Measurements from ENCODE around the gene TFDP1. TPM values are rescaled to one million over a fixed set of nuclear protein-coding genes. Genes with fewer than 3 reads are reported as not detected.
A peak's percentile ranks its signal among the peaks of the same experiment; 100 is the strongest.

The TFDP1 gene
- total and polyA plus RNA-seq, 8 donors = 10.3 to 24.7 (median 17.9) TPM

DNA sequence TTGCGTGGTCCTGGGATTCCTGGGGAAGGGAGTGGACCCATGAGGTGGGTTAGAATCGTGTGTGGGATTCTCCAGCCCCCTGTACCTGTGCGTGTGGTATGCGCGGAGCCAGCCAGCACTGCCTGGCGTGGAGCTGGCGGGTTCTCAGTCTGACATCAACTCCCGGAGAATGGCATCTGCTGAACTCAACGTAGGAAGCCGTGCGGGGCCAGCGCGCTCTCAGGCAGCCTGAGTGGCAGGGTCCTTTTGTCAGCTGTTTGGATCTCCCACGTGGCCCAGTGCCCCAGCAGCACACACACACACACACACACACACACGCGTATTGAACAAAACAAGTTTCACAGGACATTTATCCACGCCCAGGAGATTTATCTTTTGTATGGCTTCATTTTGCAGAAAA lies 45.3 kb downstream of the TFDP1 start:
- Histone ChIP-seq H3K4me1 (no peaks in the 10 kb centered on the region), H3K27ac (no peak overlapping the region), H3K36me3 (peaks cover 0 to 4% (median 3%) of the 10 kb centered on the region in 3 donors), H3K27me3 (no peaks in the 10 kb centered on the region), H3K4me3 (no peak overlapping the region), H3K9me3 (no peaks in the 10 kb centered on the region)
- no peak for ATAC-seq
- intact Hi-C loops (cut with DNase I) = no loop called here
- WGBS, 2 donors = 91 to 92% methylated on average over 17 of the region's 17 CpGs
- TF ChIP-seq, protein P1, sequence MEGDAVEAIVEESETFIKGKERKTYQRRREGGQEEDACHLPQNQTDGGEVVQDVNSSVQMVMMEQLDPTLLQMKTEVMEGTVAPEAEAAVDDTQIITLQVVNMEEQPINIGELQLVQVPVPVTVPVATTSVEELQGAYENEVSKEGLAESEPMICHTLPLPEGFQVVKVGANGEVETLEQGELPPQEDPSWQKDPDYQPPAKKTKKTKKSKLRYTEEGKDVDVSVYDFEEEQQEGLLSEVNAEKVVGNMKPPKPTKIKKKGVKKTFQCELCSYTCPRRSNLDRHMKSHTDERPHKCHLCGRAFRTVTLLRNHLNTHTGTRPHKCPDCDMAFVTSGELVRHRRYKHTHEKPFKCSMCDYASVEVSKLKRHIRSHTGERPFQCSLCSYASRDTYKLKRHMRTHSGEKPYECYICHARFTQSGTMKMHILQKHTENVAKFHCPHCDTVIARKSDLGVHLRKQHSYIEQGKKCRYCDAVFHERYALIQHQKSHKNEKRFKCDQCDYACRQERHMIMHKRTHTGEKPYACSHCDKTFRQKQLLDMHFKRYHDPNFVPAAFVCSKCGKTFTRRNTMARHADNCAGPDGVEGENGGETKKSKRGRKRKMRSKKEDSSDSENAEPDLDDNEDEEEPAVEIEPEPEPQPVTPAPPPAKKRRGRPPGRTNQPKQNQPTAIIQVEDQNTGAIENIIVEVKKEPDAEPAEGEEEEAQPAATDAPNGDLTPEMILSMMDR (IDR thresholded peaks at IDR 0.05) = no peak
- no peak for FAIRE-seq
- peak in 3 of 6 donors; percentile 5 to 25 (median 25) for DNase-seq

DNA sequence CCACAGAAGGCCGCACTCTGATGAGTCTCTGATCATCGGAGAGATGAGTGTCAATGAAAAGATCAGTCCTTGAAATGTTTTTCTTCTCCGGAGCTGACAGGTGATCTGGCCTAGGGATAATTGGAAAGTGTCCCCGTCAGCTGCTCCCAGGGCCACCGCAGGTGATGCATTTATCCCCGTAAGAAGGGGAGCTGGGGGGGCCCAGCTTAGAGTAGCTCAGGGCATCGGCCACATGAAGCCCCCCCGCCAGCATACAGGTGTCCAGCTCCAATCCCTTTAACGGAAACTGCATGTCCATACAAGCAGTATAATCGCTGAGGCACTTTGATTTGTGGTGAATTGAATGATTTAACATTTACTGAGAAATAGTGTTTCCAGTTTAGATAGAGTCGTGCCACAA lies 45.7 kb downstream of the TFDP1 start:
- DNase-seq (peak in 2 of 6 donors; percentile 16), FAIRE-seq (no peak), ATAC-seq (no peak)
- no peaks in the 10 kb centered on the region for H3K9me3 ChIP-seq
- H3K36me3 ChIP-seq = peaks cover 0 to 4% (median 3%) of the 10 kb centered on the region in 3 donors
- TF ChIP-seq, protein P1 (IDR thresholded peaks at IDR 0.05) = no peak
- WGBS, 2 donors = 88 to 90% methylated on average over 11 of the region's 11 CpGs
- H3K4me1 ChIP-seq = no peaks in the 10 kb centered on the region
- no peaks in the 10 kb centered on the region for H3K27me3 ChIP-seq
- intact Hi-C loops (cut with DNase I) = no loop called here
- no peak overlapping the region for H3K27ac ChIP-seq
- no peak overlapping the region for H3K4me3 ChIP-seq

DNA sequence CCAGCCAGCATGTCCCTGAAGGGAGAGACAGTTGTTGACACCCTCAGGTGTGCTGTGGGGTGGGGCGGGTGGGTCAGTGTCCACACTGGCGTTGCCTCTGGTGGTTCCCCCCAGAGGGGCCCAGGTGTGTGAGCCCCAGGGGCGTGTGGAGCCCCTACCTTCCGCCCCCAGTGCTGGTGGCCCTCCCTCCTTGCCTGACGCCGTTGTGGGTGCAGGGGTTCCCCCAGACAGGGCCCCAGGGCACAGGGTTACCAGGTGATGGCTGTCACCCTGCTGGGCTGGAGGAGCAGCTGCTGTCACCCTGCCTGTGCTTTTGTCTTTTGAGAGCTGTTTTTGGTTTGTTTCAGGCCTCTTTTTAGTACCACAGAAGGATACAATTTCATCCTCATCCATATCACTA lies 46.3 kb downstream of the TFDP1 start:
- H3K27ac ChIP-seq = no peak overlapping the region
- peak in 3 of 6 donors; percentile 3 to 47 (median 35) for DNase-seq
- H3K4me1 ChIP-seq = no peaks in the 10 kb centered on the region
- TF ChIP-seq, protein P1 (IDR thresholded peaks at IDR 0.05) = no peak
- no peak for FAIRE-seq
- no peak for ATAC-seq
- H3K9me3 ChIP-seq = no peaks in the 10 kb centered on the region
- H3K36me3 ChIP-seq = peaks cover 0 to 7% (median 4%) of the 10 kb centered on the region in 3 donors
- H3K4me3 ChIP-seq = no peak overlapping the region
- intact Hi-C loops (cut with DNase I) = no loop called here
- H3K27me3 ChIP-seq = no peaks in the 10 kb centered on the region
- WGBS, 2 donors = 87 to 92% methylated on average over 6 of the region's 6 CpGs

DNA sequence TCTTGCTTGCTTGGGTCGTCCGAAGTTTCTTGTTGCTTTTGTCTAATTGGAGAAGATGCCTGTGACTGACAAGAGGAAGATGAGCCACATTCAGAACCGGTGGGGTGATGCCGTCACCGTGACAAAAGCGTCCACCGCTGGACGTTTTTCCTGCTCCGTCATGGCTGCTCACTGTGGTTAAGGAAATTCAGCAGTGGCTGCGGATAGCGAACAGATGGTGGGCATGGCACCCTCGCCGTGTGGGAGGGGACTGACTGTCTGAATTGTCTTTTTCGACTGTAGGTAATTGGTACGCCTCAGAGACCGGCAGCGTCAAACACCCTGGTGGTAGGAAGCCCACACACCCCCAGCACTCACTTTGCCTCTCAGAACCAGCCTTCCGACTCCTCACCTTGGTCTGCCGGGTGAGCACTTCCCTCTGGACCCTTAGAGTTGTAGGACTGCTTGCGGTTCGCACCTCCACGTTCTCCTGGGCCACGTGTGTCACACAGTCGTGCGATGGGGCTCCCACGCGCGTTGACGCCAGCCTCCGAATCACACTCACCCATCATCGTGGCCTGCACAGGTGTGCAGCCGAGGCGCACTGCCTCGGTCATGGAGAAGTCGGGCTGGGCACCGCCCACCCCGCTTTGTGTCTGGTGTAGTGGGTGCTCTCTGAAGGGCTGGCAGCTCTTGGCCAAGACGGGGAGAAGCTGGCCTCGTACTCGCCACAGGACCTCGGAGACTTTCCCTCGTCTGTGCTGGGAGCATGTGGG lies 47.0 kb downstream of the TFDP1 start:
- 95 to 96% methylated on average over 42 of the region's 42 CpGs for WGBS, 2 donors
- H3K4me3 ChIP-seq = no peak overlapping the region
- FAIRE-seq (no peak), ATAC-seq (no peak), DNase-seq (peak in 3 of 6 donors; percentile 13 to 41 (median 30))
- peaks cover 0 to 12% (median 4%) of the 10 kb centered on the region in 3 donors for H3K36me3 ChIP-seq
- TF ChIP-seq, protein P1 (IDR thresholded peaks at IDR 0.05) = no peak
- no peaks in the 10 kb centered on the region for H3K27me3 ChIP-seq
- H3K4me1 ChIP-seq = no peaks in the 10 kb centered on the region
- intact Hi-C loops (cut with DNase I) = no loop called here
- H3K27ac ChIP-seq = no peak overlapping the region
- H3K9me3 ChIP-seq = no peaks in the 10 kb centered on the region
